DMS 273 (cell line): ENCODE measurements around the gene DEFB124.
"Not testable (repeated sequence)": the region's sequence is repeated elsewhere in the genome, so short reads cannot be mapped to it uniquely, and the experiment has no call there.

ENCODE experiments used
- DNase-seq: peaks from one replicate; lab custom pipeline; 2025; ENCODE audit not compliant: unreplicated experiment; lab: John Stamatoyannopoulos, UW

Gene DEFB124

DNA sequence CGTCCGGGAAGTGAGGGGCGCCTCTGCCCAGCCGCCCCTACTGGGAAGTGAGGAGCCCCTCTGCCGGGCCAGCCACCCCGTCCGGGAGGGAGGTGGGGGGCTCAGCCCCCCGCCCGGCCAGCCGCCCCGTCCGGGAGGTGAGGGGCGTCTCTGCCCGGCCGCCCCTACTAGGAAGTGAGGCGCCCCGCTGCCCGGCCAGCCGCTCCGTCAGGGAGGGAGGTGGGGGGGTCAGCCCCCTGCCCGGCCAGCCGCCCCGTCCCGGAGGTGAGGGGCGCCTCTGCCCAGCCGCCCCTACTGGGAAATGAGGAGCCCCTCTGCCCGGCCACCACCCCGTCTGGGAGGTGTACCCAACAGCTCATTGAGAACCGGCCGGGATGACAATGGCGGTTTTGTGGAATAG, 47.4 kb downstream of the DEFB124 start:
- DNase-seq, result not testable (repeated sequence)

DNA sequence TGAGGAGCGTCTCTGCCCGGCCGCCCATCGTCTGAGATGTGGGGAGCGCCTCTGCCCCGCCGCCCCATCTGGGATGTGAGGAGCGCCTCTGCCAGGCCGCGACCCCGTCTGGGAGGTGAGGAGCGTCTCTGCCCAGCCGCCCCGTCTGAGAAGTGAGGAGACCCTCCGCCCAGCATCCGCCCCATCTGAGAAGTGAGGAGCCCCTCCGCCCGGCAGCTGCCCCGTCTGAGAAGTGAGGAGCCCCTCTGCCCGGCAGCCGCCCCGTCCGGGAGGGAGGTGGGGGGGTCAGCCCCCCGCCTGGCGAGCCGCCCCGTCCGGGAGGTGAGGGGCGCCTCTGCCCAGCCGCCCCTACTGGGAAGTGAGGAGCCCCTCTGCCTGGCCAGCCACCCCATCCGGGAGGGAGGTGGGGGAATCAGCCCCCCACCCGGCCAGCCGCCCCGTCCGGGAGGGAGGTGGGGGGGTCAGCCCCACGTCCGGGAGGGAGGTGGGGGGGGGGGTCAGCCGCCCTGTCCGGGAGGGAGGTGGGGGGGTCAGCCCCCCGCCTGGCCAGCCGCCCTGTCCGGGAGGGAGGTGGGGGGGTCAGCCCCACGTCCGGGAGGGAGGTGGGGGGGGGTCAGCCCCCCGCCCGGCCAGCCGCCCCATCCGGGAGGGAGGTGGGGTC, 47.9 kb downstream of the DEFB124 start:
- DNase-seq, result not testable (repeated sequence)

DNA sequence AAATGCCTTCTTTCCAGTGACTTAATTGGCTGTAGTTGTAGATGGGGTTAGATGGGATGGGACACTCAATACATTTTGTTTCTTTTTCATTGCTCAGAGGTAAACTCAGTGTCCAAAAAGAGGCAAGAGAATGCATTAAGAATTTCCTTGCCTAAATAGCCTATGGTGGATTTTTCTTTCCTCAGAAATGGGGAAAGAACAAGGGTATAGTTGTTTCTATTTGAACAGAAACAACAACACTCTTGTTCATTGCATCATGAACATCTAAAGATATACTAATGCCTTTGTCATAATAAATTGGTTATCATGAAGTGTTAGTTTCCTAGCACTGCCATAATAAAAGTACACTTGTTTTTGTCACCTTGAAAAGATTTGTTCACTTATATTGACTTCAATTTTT, 49.1 kb downstream of the DEFB124 start:
- no peak for DNase-seq

DNA sequence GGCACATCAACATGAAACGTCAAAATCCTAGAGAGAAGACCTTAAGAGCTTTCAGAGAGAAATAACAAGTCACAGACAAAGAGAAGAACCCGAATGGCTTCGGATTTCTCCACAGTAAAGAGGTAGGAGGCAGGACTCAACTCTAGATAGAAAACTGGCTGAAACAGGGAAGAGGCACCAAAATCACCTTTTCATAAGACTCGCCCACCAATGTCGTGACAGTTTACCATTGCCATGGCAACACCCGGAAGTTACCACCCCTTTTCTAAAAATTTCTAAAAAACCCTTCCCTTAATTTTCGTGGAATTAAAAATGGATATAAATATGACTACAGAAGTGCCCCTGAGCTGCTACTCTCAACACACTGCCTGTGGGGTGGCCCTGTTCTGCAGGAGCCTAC, 56.6 kb downstream of the DEFB124 start:
- DNase-seq, result no peak

DNA sequence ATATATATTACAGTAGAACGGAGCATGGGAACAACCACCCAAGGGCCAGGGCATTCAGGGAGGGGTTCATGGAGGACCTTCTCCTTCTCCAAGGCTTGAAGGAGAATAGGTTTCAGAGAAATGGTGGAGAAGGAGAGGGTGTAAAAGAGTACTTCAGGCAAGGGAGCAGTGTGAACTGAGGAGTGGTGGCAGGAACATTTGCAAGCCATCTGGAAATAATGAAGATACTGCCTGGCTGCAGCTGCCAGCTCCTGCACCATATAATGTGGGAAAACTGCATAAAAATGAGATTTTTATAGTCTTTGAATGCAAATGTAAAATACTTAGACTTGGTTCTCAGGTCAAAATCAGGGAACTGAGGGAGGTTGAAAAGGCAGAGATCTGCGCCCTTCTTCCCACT, 59.3 kb downstream of the DEFB124 start:
- no peak for DNase-seq
